ENCODE data around the gene FRMPD4.

- TF ChIP-seq EZH2 (IDR thresholded peaks at IDR 0.05) = no peak
- TF ChIP-seq POLR2AphosphoS5 (IDR thresholded peaks at IDR 0.05; ENCODE audit: borderline replicate concordance, low read depth, low read length) = no peak
Observed at GRCh38 chrX:12329476-12329875, 191.2 kb downstream of the FRMPD4 start.

Measured in SK-N-MC (cell line).